ENCODE data around the gene ANXA7. TPM values are rescaled to one million over a fixed set of nuclear protein-coding genes. Genes with fewer than 3 reads are reported as not detected.
A peak's percentile ranks its signal among the peaks of the same experiment; 100 is the strongest.
"Not testable (repeated sequence)": the region's sequence is repeated elsewhere in the genome, so short reads cannot be mapped to it uniquely, and the experiment has no call there.

Gene ANXA7
- total and polyA plus RNA-seq, 2 donors (not counting 1 experiment from before 2014, with no cell fraction given): 132 to 150 TPM

GRCh38 chr10:73398024-73398423 is 15.8 kb downstream of the ANXA7 start:
- H3K27me3 ChIP-seq (ENCODE audit: control insufficient read depth, insufficient read depth, low read length): no peaks in the 10 kb centered on the region
- H3K4me3 ChIP-seq (replicated peaks in 1 of 4; ENCODE audit: control extremely low read depth in 1 of 4, insufficient read depth in 1 of 4, low read depth in 3 of 4, low read length in 4 of 4): no peak overlapping the region
- no peak for DNase-seq (ENCODE audit: low read depth in 2 of 2)
- no peak for TF ChIP-seq EZH2 (IDR thresholded peaks at IDR 0.05; ENCODE audit: low read length, missing control alignments)
- TF ChIP-seq CTCF (conservative IDR thresholded peaks at IDR 0.05 in 1 of 2, IDR thresholded peaks at IDR 0.05 in 1 of 2; ENCODE audit: low read depth in 1 of 2, low read length in 2 of 2): peak in 1 of 2 donors; percentile 21
- H3K9me3 ChIP-seq (ENCODE audit: control insufficient read depth, insufficient read depth, low read depth, low read length): no peaks in the 10 kb centered on the region
- no peak overlapping the region for H3K9ac ChIP-seq (ENCODE audit: insufficient read depth, low read length)
- no peak overlapping the region for H3K4me2 ChIP-seq (ENCODE audit: extremely low read depth, insufficient read depth, low read length)
- H3K27ac ChIP-seq (ENCODE audit: insufficient read depth, low read length): no peak overlapping the region
- no peaks in the 10 kb centered on the region for H4K20me1 ChIP-seq (ENCODE audit: control insufficient read depth, extremely low read depth, insufficient read depth, low read length)
- no peaks in the 10 kb centered on the region for H3K4me1 ChIP-seq (ENCODE audit: control insufficient read depth, extremely low read depth, insufficient read depth, low read length)
- peaks cover 23% of the 10 kb centered on the region for H3K79me2 ChIP-seq (ENCODE audit: control insufficient read depth, insufficient read depth, low read length)
- H3K36me3 ChIP-seq (ENCODE audit: control insufficient read depth, insufficient read depth, low read length): peaks cover 3% of the 10 kb centered on the region
- H2AFZ ChIP-seq (ENCODE audit: low read length): no peak overlapping the region

- H3K79me2 ChIP-seq (ENCODE audit: control insufficient read depth, insufficient read depth, low read length); H3K9ac ChIP-seq (ENCODE audit: insufficient read depth, low read length); H3K9me3 ChIP-seq (ENCODE audit: control insufficient read depth, insufficient read depth, low read depth, low read length); H3K4me3 ChIP-seq (replicated peaks in 1 of 4; ENCODE audit: control extremely low read depth in 1 of 4, insufficient read depth in 1 of 4, low read depth in 3 of 4, low read length in 4 of 4); H3K27ac ChIP-seq (ENCODE audit: insufficient read depth, low read length); H4K20me1 ChIP-seq (ENCODE audit: control insufficient read depth, extremely low read depth, insufficient read depth, low read length); H3K36me3 ChIP-seq (ENCODE audit: control insufficient read depth, insufficient read depth, low read length); H3K4me1 ChIP-seq (ENCODE audit: control insufficient read depth, extremely low read depth, insufficient read depth, low read length); H3K27me3 ChIP-seq (ENCODE audit: control insufficient read depth, insufficient read depth, low read length); DNase-seq (ENCODE audit: low read depth in 2 of 2); H3K4me2 ChIP-seq (ENCODE audit: extremely low read depth, insufficient read depth, low read length); H2AFZ ChIP-seq (ENCODE audit: low read length): not testable (repeated sequence)
Observed at GRCh38 chr10:73394325-73394724, 19.5 kb downstream of the ANXA7 start.

- no peaks in the 10 kb centered on the region for H3K27me3 ChIP-seq (ENCODE audit: control insufficient read depth, insufficient read depth, low read length)
- no peaks in the 10 kb centered on the region for H3K9me3 ChIP-seq (ENCODE audit: control insufficient read depth, insufficient read depth, low read depth, low read length)
- H3K4me1 ChIP-seq (ENCODE audit: control insufficient read depth, extremely low read depth, insufficient read depth, low read length): no peaks in the 10 kb centered on the region
- DNase-seq (ENCODE audit: low read depth in 2 of 2): no peak
- no peaks in the 10 kb centered on the region for H3K79me2 ChIP-seq (ENCODE audit: control insufficient read depth, insufficient read depth, low read length)
- peaks cover 6% of the 10 kb centered on the region for H3K36me3 ChIP-seq (ENCODE audit: control insufficient read depth, insufficient read depth, low read length)
- no peak overlapping the region for H3K27ac ChIP-seq (ENCODE audit: insufficient read depth, low read length)
- no peak overlapping the region for H3K4me2 ChIP-seq (ENCODE audit: extremely low read depth, insufficient read depth, low read length)
- H4K20me1 ChIP-seq (ENCODE audit: control insufficient read depth, extremely low read depth, insufficient read depth, low read length): no peaks in the 10 kb centered on the region
- TF ChIP-seq EZH2 (IDR thresholded peaks at IDR 0.05; ENCODE audit: low read length, missing control alignments): no peak
- TF ChIP-seq CTCF (conservative IDR thresholded peaks at IDR 0.05 in 1 of 2, IDR thresholded peaks at IDR 0.05 in 1 of 2; ENCODE audit: low read depth in 1 of 2, low read length in 2 of 2): no peak
- H3K4me3 ChIP-seq (replicated peaks in 1 of 4; ENCODE audit: control extremely low read depth in 1 of 4, insufficient read depth in 1 of 4, low read depth in 3 of 4, low read length in 4 of 4): no peak overlapping the region
- H2AFZ ChIP-seq (ENCODE audit: low read length): no peak overlapping the region
- no peak overlapping the region for H3K9ac ChIP-seq (ENCODE audit: insufficient read depth, low read length)
Observed at GRCh38 chr10:73388228-73388627, 25.6 kb downstream of the ANXA7 start.
